Midbrain (tissue), 1 donor: ENCODE measurements around the gene ZNF407.

Source experiments
- DNase-seq: peaks from one replicate; lab custom pipeline; 2025; lab: John Stamatoyannopoulos, UW

Gene ZNF407

DNA sequence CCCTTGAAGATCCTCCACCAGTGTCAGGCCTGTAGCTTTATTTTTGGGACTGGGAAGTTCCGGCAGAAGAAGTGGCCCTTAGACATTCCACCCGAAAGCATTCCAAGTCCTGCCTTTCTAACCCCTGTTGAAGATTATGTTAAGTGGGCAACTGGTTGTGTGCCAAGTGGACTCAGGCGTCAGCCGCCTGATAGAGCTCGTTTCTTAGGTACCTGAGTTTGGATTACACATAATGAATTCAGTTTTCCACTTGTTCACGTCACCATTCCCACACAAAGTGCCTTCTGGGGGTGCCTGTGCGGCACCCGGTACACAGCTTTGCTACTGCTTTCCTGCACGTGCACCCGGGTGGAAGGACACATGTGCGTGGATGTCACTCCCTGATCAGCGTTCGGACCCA lies 454.8 kb downstream of the ZNF407 start:
- DNase-seq = no peak

DNA sequence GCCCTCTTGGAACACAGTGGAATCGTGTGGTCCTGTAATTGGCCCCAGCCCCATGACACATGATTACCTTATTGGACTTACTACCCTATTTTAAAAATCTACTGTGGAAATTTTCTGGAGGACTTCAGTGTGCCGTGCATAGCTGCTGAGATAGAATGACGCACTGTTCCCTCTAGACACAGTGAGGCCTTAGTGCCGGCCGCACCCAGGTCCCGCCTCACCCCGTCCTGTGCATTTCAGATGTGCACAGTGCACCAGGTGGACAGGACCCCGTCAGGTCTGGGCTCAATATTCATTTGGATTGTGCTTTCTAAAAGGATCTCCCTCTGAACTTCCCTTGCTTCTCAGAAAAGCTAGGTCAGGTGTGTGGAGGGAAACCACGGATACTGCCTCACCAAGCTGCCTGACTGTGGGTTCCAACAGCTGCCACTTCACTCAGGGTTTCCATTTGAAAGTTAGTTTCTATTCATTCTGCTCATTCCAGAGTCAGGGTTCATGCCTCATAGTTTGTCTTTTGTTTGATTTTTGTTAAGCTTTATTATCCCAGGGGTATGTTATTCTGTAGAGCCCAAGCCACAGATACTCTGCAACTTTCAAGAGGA lies 455.5 kb downstream of the ZNF407 start:
- DNase-seq = no peak

DNA sequence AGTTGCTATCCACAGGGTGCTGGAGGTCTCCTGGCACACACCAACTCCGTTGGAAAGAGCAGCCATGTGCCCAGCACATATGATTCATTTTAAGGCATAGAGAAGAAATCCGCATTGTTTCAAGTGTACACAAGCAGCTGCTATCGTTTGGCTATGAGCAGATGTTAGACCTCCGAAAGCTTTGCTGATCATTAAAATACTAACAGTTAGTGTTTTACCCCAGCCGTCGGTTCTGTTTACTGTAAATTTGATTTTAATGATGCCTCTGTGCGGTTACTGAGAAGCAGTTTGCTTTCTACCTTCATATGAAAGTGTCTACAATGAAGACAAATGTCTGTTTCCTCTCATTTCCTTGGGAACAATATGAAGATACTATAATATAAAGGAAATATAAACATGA lies 456.4 kb downstream of the ZNF407 start:
- DNase-seq = no peak

DNA sequence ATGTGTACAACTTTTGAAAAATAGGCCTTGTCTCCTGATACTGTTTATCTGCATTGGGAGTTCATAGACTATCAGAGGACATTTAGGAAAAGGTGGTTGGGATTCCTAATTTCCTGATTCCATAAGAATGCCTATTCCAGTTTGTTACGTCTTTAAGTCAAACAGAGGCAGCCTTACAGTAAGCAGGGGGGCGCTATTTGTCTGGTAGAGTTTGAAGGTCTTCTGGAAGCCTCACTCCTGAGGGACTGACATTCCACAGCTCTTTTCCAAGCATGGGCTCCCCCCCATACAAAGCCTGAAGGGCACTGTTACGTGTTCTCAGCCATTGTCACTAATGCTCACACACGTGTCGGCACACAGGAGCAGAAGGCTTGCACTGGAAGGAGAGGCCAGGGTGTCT lies 456.9 kb downstream of the ZNF407 start:
- no peak for DNase-seq

DNA sequence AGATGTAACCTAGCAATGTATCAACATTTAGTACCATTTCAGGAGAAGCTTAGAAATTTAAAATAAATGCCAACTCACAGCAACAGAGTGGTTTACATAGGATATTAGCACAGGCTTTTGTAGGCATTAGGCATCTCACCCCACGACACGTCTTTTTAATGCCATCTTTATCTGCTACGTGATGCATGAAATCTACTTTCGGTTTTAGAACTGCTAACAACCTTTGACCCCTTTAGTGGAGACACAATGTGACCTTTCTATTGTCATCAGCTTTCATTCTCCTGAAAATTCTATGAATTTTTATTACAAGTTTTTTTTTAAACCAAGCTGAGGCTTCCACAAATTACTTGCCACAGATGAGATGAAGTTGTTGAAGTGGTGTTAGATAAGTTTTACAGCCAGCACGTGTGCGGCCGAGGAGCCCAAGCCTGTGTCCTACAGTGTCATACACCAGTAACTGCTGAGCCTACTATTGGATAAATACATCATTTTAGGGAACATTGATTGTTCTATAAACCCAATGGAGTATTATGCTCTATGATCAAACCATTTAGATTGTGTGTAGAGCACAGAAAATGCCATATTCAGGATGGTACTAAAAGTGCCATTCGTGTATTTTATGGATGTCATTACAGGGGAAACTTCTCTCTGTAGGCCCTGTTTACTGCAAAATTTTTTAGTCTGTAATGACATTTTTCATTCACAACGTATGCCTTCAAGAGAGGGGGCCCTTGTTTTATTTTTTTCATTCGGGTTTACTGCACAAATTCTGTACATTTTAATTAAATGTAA lies 459.7 kb downstream of the ZNF407 start:
- no peak for DNase-seq

DNA sequence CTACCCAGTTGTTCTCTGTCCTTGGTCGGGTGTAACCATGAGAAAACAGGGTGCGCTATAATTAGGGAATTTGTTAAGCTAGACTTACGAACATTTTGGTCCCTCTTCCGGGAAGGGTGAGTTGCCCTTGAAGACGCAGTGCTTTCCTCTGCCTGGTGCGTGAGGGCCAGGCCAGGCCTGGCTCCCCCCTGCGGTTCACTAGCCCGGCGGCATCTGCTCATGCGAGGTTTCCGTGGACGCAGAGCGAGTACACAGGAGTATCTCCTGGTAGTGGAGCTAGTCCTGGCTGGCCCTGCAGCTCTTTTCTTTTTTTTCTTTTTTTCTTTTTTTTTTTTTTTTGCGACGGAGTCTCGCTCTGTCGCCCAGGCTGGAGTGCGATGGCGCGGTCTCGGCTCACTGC lies 462.5 kb downstream of the ZNF407 start:
- no peak for DNase-seq

DNA sequence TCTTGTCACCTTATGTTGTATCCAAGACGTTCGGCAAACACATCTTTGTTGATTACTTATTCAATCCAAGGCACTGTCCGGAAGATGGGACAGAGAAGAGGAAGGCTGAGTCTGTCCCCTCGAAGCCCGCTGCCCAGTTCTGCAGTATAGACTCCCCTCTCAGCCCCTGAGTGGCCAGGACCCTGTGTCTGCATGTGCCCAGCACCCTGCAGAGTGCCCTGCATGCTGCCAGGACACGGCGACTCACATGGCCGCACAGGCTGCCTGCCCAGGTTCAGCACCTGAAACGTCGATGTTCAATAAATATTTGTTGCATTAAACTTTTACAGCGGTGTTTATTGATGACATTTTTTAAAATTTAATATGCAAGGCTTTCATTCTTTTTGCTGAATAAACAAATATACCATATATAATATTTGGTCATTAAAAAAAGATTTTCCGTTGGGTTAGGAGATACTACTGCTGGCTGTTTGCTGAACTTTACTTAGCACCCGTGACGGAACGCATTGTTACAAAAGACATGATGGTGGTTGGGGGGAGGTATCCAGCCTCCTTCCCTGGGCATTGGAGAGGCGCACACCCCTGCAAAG lies 464.7 kb downstream of the ZNF407 start:
- DNase-seq = no peak

DNA sequence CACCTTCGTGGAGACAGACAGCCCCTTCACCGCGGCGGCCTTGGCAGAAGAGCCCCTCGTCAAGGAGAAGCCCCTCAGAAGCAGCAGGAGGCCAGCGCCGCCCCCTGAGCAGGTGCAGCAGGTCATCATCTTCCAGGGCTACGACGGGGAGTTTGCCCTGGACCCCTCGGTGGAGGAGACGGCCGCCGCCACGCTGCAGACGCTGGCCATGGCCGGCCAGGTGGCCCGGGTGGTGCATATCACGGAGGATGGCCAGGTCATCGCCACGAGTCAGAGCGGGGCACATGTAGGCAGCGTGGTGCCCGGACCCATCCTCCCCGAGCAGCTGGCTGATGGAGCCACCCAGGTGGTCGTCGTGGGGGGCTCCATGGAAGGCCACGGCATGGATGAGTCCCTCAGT lies 465.5 kb downstream of the ZNF407 start:
- no peak for DNase-seq

DNA sequence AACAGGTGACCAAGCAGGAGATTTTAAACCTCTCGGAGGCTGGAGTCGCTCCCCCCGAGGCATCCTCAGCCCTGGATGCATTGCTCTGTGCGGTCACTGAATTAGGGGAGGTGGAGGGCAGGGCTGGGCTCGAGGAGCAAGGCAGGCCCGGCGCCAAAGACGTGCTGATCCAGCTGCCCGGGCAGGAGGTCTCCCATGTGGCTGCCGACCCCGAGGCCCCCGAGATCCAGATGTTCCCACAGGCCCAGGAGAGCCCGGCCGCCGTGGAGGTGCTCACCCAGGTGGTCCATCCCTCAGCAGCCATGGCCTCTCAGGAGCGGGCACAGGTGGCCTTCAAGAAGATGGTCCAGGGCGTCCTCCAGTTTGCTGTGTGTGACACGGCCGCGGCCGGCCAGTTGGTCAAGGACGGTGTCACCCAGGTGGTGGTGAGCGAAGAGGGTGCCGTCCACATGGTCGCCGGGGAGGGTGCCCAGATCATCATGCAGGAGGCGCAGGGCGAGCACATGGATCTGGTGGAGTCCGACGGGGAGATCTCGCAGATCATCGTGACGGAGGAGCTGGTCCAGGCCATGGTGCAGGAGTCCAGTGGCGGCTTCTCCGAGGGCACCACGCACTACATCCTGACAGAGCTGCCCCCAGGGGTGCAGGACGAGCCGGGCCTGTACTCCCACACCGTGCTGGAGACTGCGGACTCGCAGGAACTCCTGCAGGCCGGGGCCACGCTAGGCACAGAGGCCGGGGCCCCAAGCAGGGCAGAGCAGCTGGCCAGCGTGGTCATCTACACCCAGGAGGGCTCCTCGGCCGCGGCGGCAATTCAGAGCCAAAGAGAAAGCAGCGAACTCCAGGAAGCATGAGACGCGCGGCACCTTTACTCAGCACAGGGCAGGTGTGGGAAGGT lies 466.2 kb downstream of the ZNF407 start:
- DNase-seq = no peak

DNA sequence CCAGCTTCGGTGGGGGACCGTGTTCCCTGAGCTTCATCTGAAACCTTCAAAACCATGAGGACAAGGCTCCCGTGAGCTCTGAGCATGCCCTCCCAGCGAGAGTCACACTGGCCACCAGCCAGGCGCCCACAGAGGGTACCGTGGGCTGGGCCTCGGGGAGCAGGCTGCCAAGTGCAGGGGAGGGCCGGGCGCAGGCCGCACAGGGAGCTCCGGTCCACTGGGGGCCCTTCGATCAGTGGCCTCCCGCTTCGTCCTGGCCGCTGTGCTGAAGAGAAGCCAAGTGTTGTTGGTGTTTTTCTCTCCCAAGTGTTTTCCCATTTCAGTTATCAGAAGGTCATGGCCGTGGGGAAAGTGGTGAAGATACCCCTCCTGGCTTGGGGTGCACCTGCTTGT lies 466.8 kb downstream of the ZNF407 start:
- no peak for DNase-seq

DNA sequence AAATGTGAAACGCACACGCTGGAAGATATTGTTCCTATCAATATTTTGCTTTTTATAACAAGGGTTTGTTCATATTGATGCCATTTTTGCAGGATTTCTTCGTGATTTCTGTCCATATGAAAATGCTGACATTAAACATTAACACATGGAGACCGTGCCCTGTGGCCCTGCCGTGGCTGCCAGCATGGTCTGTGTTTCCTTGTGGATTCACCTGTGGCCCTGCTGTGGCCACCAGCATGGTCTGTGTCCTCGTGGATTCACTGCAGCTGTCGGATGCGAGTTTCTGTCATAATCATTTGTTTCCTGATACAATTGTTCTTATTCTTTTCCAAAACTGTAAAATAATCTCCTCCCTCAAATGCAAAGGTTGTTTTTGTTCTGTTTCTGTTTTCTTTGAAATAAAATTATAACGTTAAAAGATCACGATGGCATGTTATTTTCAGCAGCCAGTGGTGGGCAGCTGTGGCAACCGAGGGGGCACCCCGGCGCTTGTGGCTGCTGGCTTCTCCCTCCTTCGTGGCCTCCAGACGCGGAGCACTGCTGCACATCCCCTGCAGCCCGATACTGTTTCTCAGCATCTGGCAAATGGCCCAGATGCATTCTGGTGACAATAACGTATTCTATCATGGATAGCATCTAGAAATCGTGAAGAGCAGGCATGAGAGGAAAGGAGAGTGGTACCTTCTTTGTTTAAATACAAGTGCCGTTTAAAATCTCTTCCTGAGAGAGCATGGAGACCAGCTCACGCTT lies 467.8 kb downstream of the ZNF407 start:
- DNase-seq = no peak

DNA sequence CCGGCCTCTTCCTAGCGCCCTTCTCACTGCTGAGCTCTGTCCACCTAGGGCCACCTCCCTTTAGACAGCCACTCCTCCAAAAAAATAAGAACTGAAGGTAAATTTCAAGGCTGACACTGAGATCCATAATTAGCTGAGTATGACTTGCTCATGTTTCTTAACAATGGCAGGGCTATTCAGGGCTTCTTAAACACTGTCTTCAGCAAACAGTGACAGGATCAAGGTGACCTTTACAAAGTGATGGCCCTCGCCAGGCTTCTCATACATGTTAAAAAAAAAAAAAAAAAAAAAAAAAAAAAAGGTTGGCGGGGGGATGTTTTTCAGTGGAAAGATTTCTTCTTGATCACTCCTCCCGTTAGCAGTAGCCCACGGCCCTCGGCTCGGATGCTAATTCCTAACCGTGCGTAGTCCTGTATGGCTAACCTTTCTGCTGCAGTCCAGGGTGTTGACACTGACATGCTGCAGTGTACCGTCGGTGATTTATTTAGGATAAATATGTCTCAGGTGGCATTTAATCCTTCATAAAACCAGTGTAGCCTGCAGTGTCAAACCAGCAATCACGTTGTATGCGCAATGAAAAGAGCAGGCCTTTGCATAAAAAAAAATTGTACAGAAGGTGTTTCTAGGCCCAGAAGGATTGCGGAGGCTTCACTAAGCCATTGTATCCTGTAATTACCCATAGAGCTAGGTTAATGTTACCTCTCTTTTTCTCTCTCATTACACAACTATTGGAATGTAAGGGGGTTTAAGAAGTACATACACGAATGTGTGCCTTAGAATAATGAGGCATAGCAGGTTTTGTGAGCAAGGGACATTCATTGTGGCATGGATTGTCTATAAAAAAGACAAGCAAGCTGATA lies 468.6 kb downstream of the ZNF407 start:
- no peak for DNase-seq

DNA sequence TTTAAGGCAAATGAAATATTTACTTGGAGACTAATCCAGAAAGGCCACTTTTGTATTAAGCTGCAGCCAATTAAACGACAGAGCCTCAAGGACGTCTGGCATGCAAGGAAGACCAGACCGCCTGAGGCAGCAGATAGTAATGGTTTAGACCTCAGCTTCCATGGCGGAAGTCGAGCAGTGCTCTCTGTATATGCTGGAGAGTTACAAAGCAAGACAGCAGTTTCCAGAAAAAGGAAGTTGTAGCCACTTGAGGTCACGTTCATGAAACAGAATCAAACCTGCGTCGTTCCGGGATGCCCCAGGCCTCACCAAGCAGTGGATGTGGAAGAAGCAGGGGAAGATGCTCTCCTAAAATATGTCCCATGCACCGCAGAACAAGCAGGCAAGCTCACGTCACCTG lies 469.3 kb downstream of the ZNF407 start:
- no peak for DNase-seq

DNA sequence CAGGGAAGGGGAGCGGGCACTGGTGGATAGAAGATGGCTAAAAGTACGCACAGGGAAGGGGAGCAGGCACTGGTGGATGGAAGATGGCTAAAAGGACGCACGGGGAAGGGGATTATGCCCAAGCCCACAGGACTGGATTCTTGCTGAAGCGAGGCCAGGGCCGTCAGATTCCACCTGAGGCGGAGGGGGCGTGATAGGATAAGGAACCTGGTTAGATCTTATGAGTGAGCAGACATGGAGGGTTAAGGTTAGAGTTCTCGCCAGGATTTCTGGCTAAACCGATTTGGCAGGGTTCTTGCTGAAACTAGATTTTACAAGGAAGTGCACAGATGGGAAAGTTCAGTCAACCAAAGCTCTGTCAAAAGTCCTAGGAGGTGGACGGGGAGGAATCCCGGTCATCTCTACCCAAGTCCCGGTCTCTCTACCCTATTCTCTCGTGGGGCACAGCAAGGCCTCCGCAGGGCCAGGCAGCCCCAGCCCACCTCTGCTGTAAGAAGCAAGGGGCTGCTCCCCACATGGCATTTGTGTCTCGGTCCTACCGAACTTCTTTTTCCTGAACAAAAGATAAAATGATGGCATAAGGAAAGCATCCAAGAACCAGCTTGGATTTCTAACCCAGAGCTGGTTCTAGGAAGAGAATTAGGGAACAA lies 470.5 kb downstream of the ZNF407 start:
- no peak for DNase-seq

DNA sequence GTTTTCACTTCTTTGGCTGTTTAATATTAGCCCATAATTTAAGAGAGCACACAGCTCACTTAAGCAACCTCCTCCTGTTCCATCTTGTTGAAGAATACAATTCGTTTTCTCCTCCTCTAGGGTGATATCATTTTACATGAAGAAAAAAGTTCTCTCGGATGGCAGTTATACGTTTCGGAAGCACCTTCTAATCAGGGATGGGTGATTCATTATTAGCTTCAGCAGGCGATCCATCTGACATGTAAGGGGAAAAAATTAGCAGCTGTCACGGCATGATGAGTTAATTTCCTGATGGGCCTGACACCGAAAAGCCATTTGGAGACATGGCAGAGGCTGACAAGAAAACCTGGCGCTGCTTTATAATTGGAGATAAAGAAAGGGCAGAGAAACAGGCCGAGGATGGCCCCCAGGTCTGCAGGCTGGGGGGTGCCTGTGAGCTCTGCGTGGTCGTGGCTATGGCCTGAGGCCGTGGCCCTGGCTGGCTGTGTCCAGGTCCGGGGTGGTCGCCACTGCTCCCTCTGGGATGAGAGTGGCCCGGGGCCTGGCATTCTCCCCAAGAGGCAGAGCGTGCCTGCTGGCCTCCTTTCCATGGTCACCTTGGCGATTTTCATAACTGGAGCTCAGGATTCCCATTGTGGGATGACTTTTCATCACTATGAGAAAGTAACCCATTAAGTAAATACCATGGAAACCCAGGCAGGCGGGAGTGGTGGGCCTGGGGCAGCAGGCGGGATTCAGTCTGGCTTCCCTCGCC lies 471.2 kb downstream of the ZNF407 start:
- DNase-seq = no peak

DNA sequence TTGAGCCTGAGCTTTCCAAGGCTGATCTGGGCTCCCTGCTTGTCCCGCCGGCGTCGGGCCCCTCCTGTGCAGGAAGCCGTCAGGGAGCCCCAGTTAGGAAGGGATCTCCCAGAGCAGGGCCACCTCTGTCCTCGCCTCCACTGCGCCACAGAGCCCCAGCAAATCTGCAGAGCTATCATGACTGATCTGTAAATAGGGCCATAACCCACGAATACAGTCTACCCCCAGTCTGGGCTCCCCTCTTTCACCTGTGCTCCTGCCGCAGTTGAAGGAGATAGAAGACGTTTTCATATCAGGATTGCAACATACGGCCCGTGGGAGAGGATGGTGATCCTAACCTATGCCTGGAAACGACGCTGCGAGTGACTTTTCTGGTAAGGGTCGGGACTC lies 472.6 kb downstream of the ZNF407 start:
- no peak for DNase-seq

DNA sequence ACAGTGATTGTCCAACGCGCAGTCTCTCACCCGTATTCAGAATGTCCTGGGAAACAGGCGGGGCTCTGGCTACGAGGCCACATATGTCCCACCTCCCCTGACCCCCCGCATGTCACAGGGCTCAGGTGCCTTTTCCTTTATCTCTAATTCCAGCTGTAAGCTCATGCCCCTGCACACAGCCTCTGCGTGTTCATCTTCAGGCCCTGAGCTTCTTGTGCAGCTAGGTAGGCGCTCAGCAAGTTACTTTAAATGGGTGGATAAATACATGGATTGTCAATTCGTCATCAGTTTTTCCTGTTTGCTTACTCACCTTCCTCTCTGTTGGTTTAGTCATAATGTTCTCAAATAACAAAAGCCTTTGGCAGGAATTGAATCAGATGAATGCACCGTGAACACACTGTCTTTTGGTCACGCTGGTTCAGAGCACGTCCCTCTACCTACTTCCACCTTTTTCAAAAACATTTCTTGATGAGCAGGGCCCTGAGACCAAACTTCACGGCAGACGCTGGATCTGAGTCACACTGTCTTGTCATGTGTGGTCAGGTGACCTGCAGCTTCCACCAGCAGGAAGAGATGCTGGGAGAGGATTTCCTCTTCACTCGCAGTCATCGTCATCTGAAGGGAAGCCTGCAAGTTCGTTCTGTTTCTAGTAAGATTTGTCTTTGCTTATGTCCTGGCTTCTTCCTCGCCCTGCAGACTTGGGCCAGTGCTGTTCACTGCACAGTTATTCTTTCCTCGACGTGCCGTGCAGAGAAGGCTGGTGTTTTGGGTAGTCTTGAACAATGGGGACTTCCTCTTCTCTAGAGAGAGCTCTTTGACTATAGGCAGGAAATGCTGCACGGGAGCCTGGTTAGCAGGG lies 473.2 kb downstream of the ZNF407 start:
- no peak for DNase-seq

DNA sequence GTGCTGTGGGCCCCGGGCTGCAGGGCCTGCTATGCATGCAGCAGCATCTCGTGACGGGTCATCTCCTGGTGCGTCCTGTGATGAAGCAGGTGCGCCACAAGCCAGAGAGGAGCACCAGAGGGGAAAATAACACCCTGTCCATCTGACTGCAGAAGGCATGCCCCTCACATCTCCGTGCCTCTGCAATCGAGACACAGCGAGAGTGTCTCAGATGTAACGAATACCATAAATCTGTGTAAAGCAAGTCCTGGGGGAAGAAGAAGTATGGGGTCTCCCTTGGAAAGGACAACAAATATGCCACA lies 473.8 kb downstream of the ZNF407 start:
- DNase-seq = no peak
